Osteocyte (in vitro differentiated cells): ENCODE results near the gene MARS2. TPM values are rescaled to one million over a fixed set of nuclear protein-coding genes. Genes with fewer than 3 reads are reported as not detected.
"Not testable (repeated sequence)": the region's sequence is repeated elsewhere in the genome, so short reads cannot be mapped to it uniquely, and the experiment has no call there.

Experiments used
- DNase-seq: peaks from one replicate; pipeline ENCODE4 v3.0.0; 2021; ENCODE audit warnings: mixed read lengths; ENCODE audit not compliant: unreplicated experiment; ENCODE audit errors: extremely low spot score
- H3K27ac Mint-ChIP-seq: one replicate; pipeline ENCODE4 v1.8.0; 2021; ENCODE audit warnings: mild to moderate bottlenecking, mixed read lengths; ENCODE audit not compliant: unreplicated experiment
- H3K27me3 Mint-ChIP-seq: one replicate; pipeline ENCODE4 v1.8.0; 2021; ENCODE audit warnings: mixed read lengths; ENCODE audit not compliant: unreplicated experiment
- H3K36me3 Mint-ChIP-seq: one replicate; pipeline ENCODE4 v1.8.0; 2021; ENCODE audit warnings: mixed read lengths; ENCODE audit not compliant: unreplicated experiment
- H3K4me1 Mint-ChIP-seq: one replicate; pipeline ENCODE4 v1.8.0; 2021; ENCODE audit warnings: mixed read lengths; ENCODE audit not compliant: unreplicated experiment
- H3K4me3 Mint-ChIP-seq: one replicate; pipeline ENCODE4 v1.8.0; 2021; ENCODE audit warnings: mild to moderate bottlenecking, moderate library complexity, mixed read lengths; ENCODE audit not compliant: unreplicated experiment
- H3K9me3 Mint-ChIP-seq: one replicate; pipeline ENCODE4 v1.8.0; 2021; ENCODE audit warnings: mixed read lengths; ENCODE audit not compliant: unreplicated experiment
- total RNA-seq: library from RNA; stranded (reverse); gene quantifications from 2 replicates; pipeline ENCODE4 v1.2.1, GENCODE V29; 2021
- TF ChIP-seq, protein P1 (sequence below): fragments of 200-600 bp; sonication (generic); IDR thresholded peaks from 2 replicates; pipeline ENCODE4 v1.5.0; 2021; ENCODE audit warnings: antibody characterized with exemption, mild to moderate bottlenecking, moderate library complexity

Gene MARS2
- total RNA-seq, 1 donor from 2014 or later, result 3.8 TPM

GRCh38 chr2:197713271-197713670 is 8.1 kb downstream of the MARS2 start:
- no peak overlapping the region for H3K27ac Mint-ChIP-seq
- no peaks in the 10 kb centered on the region for H3K9me3 Mint-ChIP-seq
- no peaks in the 10 kb centered on the region for H3K27me3 Mint-ChIP-seq
- DNase-seq, result no peak
- H3K36me3 Mint-ChIP-seq, result peaks cover 3% of the 10 kb centered on the region
- TF ChIP-seq, protein P1, sequence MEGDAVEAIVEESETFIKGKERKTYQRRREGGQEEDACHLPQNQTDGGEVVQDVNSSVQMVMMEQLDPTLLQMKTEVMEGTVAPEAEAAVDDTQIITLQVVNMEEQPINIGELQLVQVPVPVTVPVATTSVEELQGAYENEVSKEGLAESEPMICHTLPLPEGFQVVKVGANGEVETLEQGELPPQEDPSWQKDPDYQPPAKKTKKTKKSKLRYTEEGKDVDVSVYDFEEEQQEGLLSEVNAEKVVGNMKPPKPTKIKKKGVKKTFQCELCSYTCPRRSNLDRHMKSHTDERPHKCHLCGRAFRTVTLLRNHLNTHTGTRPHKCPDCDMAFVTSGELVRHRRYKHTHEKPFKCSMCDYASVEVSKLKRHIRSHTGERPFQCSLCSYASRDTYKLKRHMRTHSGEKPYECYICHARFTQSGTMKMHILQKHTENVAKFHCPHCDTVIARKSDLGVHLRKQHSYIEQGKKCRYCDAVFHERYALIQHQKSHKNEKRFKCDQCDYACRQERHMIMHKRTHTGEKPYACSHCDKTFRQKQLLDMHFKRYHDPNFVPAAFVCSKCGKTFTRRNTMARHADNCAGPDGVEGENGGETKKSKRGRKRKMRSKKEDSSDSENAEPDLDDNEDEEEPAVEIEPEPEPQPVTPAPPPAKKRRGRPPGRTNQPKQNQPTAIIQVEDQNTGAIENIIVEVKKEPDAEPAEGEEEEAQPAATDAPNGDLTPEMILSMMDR, result no peak
- no peak overlapping the region for H3K4me3 Mint-ChIP-seq
- peaks cover 6% of the 10 kb centered on the region for H3K4me1 Mint-ChIP-seq

- Mint-ChIP-seq H3K36me3 (no peaks in the 10 kb centered on the region), H3K9me3 (no peaks in the 10 kb centered on the region), H3K27me3 (no peaks in the 10 kb centered on the region), H3K4me3 (no peak overlapping the region), H3K4me1 (no peaks in the 10 kb centered on the region), H3K27ac (no peak overlapping the region)
- DNase-seq, result no peak
- TF ChIP-seq, protein P1, result no peak
Measured at GRCh38 chr2:197717863-197718262, 12.7 kb downstream of the MARS2 start.

GRCh38 chr2:197727011-197727410 is 21.8 kb downstream of the MARS2 start:
- DNase-seq, result no peak
- H3K4me3 Mint-ChIP-seq, result no peak overlapping the region
- no peaks in the 10 kb centered on the region for H3K4me1 Mint-ChIP-seq
- H3K36me3 Mint-ChIP-seq, result no peaks in the 10 kb centered on the region
- TF ChIP-seq, protein P1, result no peak
- peaks cover 8% of the 10 kb centered on the region for H3K9me3 Mint-ChIP-seq
- H3K27me3 Mint-ChIP-seq, result no peaks in the 10 kb centered on the region
- no peak overlapping the region for H3K27ac Mint-ChIP-seq

DNA sequence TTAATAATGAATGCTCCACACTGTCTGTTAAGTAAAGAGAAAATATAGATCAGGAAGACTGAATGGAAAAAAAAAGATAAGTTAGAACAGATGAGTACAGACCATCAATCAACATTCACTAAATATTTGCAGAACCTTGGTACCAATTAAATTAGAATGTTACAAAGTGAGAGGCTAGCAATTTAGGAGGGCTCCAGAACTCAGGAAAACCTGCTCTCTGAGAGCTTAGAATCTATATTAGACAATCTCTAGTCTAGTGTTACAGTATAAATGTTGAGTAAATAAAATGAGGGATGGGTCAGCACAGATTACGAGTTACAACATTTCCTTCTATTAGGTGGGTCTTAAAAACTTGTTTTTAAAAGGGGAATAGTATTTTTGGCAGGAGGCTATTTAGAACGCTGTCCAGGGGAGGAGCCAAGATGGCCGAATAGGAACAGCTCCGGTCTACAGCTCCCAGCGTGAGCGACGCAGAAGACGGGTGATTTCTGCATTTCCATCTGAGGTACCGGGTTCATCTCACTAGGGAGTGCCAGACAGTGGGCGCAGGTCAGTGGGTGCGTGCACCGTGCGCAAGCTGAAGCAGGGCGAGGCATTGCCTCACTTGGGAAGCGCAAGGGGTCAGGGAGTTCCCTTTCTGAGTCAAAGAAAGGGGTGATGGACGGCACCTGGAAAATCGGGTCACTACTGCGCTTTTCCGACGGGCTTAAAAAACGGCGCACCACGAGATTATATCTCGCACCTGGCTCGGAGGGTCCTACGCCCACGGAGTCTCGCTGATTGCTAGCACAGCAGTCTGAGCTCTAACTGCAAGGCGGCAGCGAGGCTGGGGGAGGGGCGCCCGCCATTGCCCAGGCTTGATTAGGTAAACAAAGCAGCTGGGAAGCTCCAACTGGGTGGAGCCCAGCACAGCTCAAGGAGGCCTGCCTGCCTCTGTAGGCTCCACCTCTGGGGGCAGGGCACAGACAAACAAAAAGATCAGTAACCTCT is 23.7 kb downstream of the MARS2 start:
- H3K36me3 Mint-ChIP-seq, result not testable (repeated sequence)

DNA sequence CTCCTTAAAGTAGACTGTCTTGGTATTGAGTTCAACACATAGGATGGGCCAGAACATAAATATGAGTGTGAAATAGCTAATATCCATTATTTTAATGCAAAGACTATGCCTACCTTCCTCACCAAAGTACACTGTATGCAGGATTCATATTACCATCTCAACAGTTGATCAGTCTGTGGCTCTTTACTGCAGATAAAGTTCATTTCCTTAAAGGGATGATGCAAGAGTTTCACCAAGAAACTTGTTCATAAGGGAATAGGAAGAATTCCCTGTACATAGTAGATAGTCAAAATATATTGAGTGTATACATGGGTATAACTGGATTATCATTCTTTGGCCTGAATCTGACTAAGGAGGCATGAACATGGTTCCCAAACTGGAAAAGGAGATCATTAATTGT is 35.0 kb downstream of the MARS2 start:
- no peak overlapping the region for H3K4me3 Mint-ChIP-seq
- no peak overlapping the region for H3K27ac Mint-ChIP-seq
- no peaks in the 10 kb centered on the region for H3K4me1 Mint-ChIP-seq
- TF ChIP-seq, protein P1, result no peak
- H3K27me3 Mint-ChIP-seq, result peaks cover 19% of the 10 kb centered on the region
- H3K9me3 Mint-ChIP-seq, result no peaks in the 10 kb centered on the region
- no peaks in the 10 kb centered on the region for H3K36me3 Mint-ChIP-seq
- DNase-seq, result no peak

More for the DNA sequence above, 23.7 kb downstream of the MARS2 start:
- H3K27me3 Mint-ChIP-seq, H3K27ac Mint-ChIP-seq, H3K4me3 Mint-ChIP-seq, H3K9me3 Mint-ChIP-seq, DNase-seq, H3K4me1 Mint-ChIP-seq: not testable (repeated sequence)

Other genes starting within 250 kb of the MARS2 start
- 163 and 165 TPM in 2 replicates for gene HSPD1, start 205.5 kb upstream of the MARS2 start, total RNA-seq
- gene HSPE1, start 205.0 kb upstream of the MARS2 start, total RNA-seq, result 60.5 and 70.4 TPM in 2 replicates
- gene MOB4, start 189.3 kb upstream of the MARS2 start, total RNA-seq, result 23.1 and 23.7 TPM in 2 replicates
- 29.4 and 30.6 TPM in 2 replicates for gene RFTN2, start 29.8 kb upstream of the MARS2 start, total RNA-seq
- not detected in 2 replicates for gene BOLL, start 80.0 kb downstream of the MARS2 start, total RNA-seq
- 1.2 and 1.3 TPM in 2 replicates for gene PLCL1, start 99.2 kb downstream of the MARS2 start, total RNA-seq